H9 (cell line): Measurements from ENCODE around the gene SLC25A48. TPM values are rescaled to one million over a fixed set of nuclear protein-coding genes. Genes with fewer than 3 reads are reported as not detected.
A peak's percentile ranks its signal among the peaks of the same experiment; 100 is the strongest.

ENCODE experiments used
- DNase-seq: peaks from one replicate; pipeline ENCODE4 v3.0.0-alpha.2; 2017
- H2AFZ ChIP-seq: one replicate; pipeline ENCODE4 v1.6.1; 2013; ENCODE audit warnings: mild to moderate bottlenecking, low read length, control low read depth, moderate library complexity
- H2AK5ac ChIP-seq: 2 replicates; pipeline ENCODE4 v1.6.1; 2013; ENCODE audit warnings: low read length, control low read depth, mixed read lengths; ENCODE audit not compliant: insufficient read length
- H2BK120ac ChIP-seq: one replicate; pipeline ENCODE4 v1.6.1; 2013; ENCODE audit warnings: low read depth, mild to moderate bottlenecking, low read length, control low read depth, inconsistent platforms; ENCODE audit not compliant: poor library complexity, severe bottlenecking
- H2BK12ac ChIP-seq: 2 replicates; pipeline ENCODE4 v1.6.1; 2013; ENCODE audit warnings: low read length, control low read depth, mixed read lengths, low read depth; ENCODE audit not compliant: insufficient read length
- H2BK15ac ChIP-seq: 2 replicates; pipeline ENCODE4 v1.6.1; 2013; ENCODE audit warnings: low read depth, low read length, control low read depth
- H2BK20ac ChIP-seq: one replicate; pipeline ENCODE4 v1.6.1; 2013; ENCODE audit warnings: low read depth, mild to moderate bottlenecking, low read length, control low read depth, inconsistent platforms; ENCODE audit not compliant: poor library complexity, severe bottlenecking
- H2BK5ac ChIP-seq: 2 replicates; pipeline ENCODE4 v1.6.1; 2013; ENCODE audit warnings: low read length, control low read depth, mixed read lengths; ENCODE audit not compliant: insufficient read length
- H3K14ac ChIP-seq: 2 replicates; pipeline ENCODE4 v1.6.1; 2013; ENCODE audit warnings: low read length, control low read depth; ENCODE audit not compliant: insufficient read depth
- H3K18ac ChIP-seq: 2 replicates; pipeline ENCODE4 v1.6.1; 2013; ENCODE audit warnings: low read depth, mild to moderate bottlenecking, mixed read lengths, low read length, control low read depth; ENCODE audit not compliant: insufficient read length
- H3K23ac ChIP-seq: 2 replicates; pipeline ENCODE4 v1.6.1; 2013; ENCODE audit warnings: low read length, control low read depth, mixed read lengths, low read depth; ENCODE audit not compliant: insufficient read length
- H3K23me2 ChIP-seq: 2 replicates; pipeline ENCODE4 v1.6.1; 2013; ENCODE audit warnings: low read depth, mild to moderate bottlenecking, mixed read lengths, low read length, control low read depth; ENCODE audit not compliant: insufficient read length, poor library complexity, severe bottlenecking
- H3K27ac ChIP-seq: 2 replicates; pipeline ENCODE4 v1.5.1; 2013; ENCODE audit warnings: low read length, control low read depth, mixed read lengths, low read depth; ENCODE audit not compliant: insufficient read length
- H3K27me3 ChIP-seq: 2 replicates; pipeline ENCODE4 v1.6.1; 2013; ENCODE audit warnings: low read length, control low read depth, inconsistent platforms; ENCODE audit not compliant: insufficient read depth
- H3K4ac ChIP-seq: 2 replicates; pipeline ENCODE4 v1.6.1; 2013; ENCODE audit warnings: low read depth, mild to moderate bottlenecking, control low read depth, inconsistent platforms, low read length, moderate library complexity
- H3K4me1 ChIP-seq: 2 replicates; pipeline ENCODE4 v1.6.1; 2013; ENCODE audit warnings: low read length, control low read depth, inconsistent platforms; ENCODE audit not compliant: insufficient read depth
- H3K4me2 ChIP-seq: 2 replicates; pipeline ENCODE4 v1.6.1; 2013; ENCODE audit warnings: low read length, control low read depth, mixed read lengths; ENCODE audit not compliant: insufficient read length, insufficient read depth
- H3K56ac ChIP-seq: 2 replicates; pipeline ENCODE4 v1.6.1; 2013; ENCODE audit warnings: low read depth, mild to moderate bottlenecking, mixed read lengths, low read length, control low read depth; ENCODE audit not compliant: insufficient read length
- H3K79me1 ChIP-seq: 2 replicates; pipeline ENCODE4 v1.6.1; 2013; ENCODE audit warnings: low read depth, mild to moderate bottlenecking, moderate library complexity, low read length, control low read depth, inconsistent platforms; ENCODE audit not compliant: insufficient read depth, poor library complexity, severe bottlenecking
- H3K79me2 ChIP-seq: 2 replicates; pipeline ENCODE4 v1.6.1; 2013; ENCODE audit warnings: low read length, control low read depth, inconsistent platforms; ENCODE audit not compliant: insufficient read depth
- H3K9ac ChIP-seq: 2 replicates; pipeline ENCODE4 v1.6.1; 2013; ENCODE audit warnings: low read length, control low read depth, mixed read lengths; ENCODE audit not compliant: insufficient read length; ENCODE audit errors: extremely low read depth
- H3K9me3 ChIP-seq: one replicate; pipeline ENCODE4 v1.6.1; 2013; ENCODE audit warnings: low read depth, low read length, inconsistent platforms; ENCODE audit not compliant: control insufficient read depth
- H3T11ph ChIP-seq: one replicate; pipeline ENCODE4 v1.6.1; 2013; ENCODE audit warnings: mild to moderate bottlenecking, low read length, control low read depth, inconsistent platforms
- H4K20me1 ChIP-seq: one replicate; pipeline ENCODE4 v1.6.1; 2013; ENCODE audit not compliant: control insufficient read depth, insufficient read length, insufficient read depth
- H4K5ac ChIP-seq: 2 replicates; pipeline ENCODE4 v1.6.1; 2013; ENCODE audit warnings: low read depth, mild to moderate bottlenecking, mixed read lengths, low read length, control low read depth; ENCODE audit not compliant: insufficient read length
- H4K8ac ChIP-seq: replicated peaks from 2 replicates; pipeline ENCODE4 v1.6.1; 2013; ENCODE audit warnings: low read length, control low read depth, mixed read lengths, low read depth; ENCODE audit not compliant: insufficient read length
- H4K91ac ChIP-seq: 2 replicates; pipeline ENCODE4 v1.6.1; 2013; ENCODE audit warnings: low read depth, mild to moderate bottlenecking, moderate library complexity, mixed read lengths, low read length, control low read depth; ENCODE audit not compliant: insufficient read length
- H3K27ac Mint-ChIP-seq, 3 experiments: 2 replicates in 2 of 3; 3 replicates in 1 of 3; pipeline ENCODE4 v1.8.0; 2020 to 2021; ENCODE audit warnings: mixed read lengths in 3 of 3, mild to moderate bottlenecking in 1 of 3, moderate library complexity in 1 of 3
- H3K27me3 Mint-ChIP-seq: 2 replicates; pipeline ENCODE4 v1.8.0; 2021; ENCODE audit warnings: low read depth, mild to moderate bottlenecking, moderate library complexity, mixed read lengths
- H3K36me3 Mint-ChIP-seq, 3 experiments: 2 replicates in 2 of 3; 3 replicates in 1 of 3; pipeline ENCODE4 v1.8.0; 2020 to 2021; ENCODE audit warnings: low read depth in 3 of 3, mixed read lengths in 3 of 3; ENCODE audit not compliant: insufficient read depth in 1 of 3
- H3K4me1 Mint-ChIP-seq, 2 experiments: 2 replicates each; pipeline ENCODE4 v1.8.0; 2020; ENCODE audit warnings: mixed read lengths in 2 of 2
- H3K4me3 Mint-ChIP-seq, 2 experiments: 2 replicates in 1 of 2; 3 replicates in 1 of 2; pipeline ENCODE4 v1.8.0; 2020 to 2021; ENCODE audit warnings: mild to moderate bottlenecking in 2 of 2, mixed read lengths in 2 of 2, moderate library complexity in 1 of 2
- H3K9me3 Mint-ChIP-seq, 2 experiments: 2 replicates in 1 of 2; 3 replicates in 1 of 2; pipeline ENCODE4 v1.8.0; 2020; ENCODE audit warnings: mild to moderate bottlenecking in 2 of 2, mixed read lengths in 2 of 2, moderate library complexity in 1 of 2
- WGBS: extraction: QIAGEN DNeasy Blood & Tissue Kit; methylation state at CpG from one replicate; pipeline ENCODE4 v1.1.7; 2013; ENCODE audit warnings: missing lambda C conversion rate, low lambda C conversion rate, mixed read lengths; ENCODE audit not compliant: insufficient read length; ENCODE audit errors: extremely low coverage; 5-methylcytosine and 5-hydroxymethylcytosine counted together
- total RNA-seq: library from RNA; stranded (reverse); gene quantifications from 2 replicates; pipeline ENCODE4 v1.2.1, GENCODE V29; 2021
- TF ChIP-seq, protein P1 (sequence below): fragments of 200-600 bp; sonication (generic); conservative IDR thresholded peaks from 3 replicates; pipeline ENCODE4 v1.8.0; 2021; ENCODE audit warnings: antibody characterized with exemption, mild to moderate bottlenecking

SLC25A48 gene
- total RNA-seq, 1 experiment from 2014 or later, result 0.66 TPM

- Histone ChIP-seq H4K8ac (no peak overlapping the region), H2BK20ac (no peak overlapping the region), H3K56ac (no peak overlapping the region), H3K4me1 (peaks cover 4% of the 10 kb centered on the region; the same call in 1 of the 2 replicates), H3K9ac (no peak overlapping the region), H3K18ac (no peak overlapping the region), H3K27me3 (no peaks in the 10 kb centered on the region; the same call in 1 of the 2 replicates), H3K9me3 (no peaks in the 10 kb centered on the region), H3T11ph (no peak overlapping the region), H4K20me1 (no peaks in the 10 kb centered on the region), H3K27ac (no peak overlapping the region), H3K23ac (no peak overlapping the region), H2AK5ac (no peak overlapping the region), H3K4me2 (no peak overlapping the region), H2BK15ac (no peak overlapping the region), H2BK12ac (no peak overlapping the region), H4K5ac (no peak overlapping the region), H2BK120ac (no peak overlapping the region), H2AFZ (no peak overlapping the region), H3K79me1 (no peaks in the 10 kb centered on the region), H2BK5ac (no peak overlapping the region), H4K91ac (no peak overlapping the region), H3K23me2 (no peaks in the 10 kb centered on the region), H3K14ac (no peak overlapping the region), H3K79me2 (no peaks in the 10 kb centered on the region), H3K4ac (no peak overlapping the region)
- Mint-ChIP-seq H3K9me3 (peaks cover 0 to 4% of the 10 kb centered on the region in 2 experiments; a peak in 1 of 5 replicates), H3K27me3 (peaks cover 16% of the 10 kb centered on the region), H3K4me1 (peaks cover 25 to 27% of the 10 kb centered on the region in 2 experiments), H3K27ac (peak overlapping the region in 1 of 3 experiments; percentile 68; a peak in 1 of 7 replicates), H3K4me3 (no peak overlapping the region), H3K36me3 (no peaks in the 10 kb centered on the region)
- DNase-seq, result no peak
- WGBS, result no CpG with 5 or more reads among the region's 1 CpG
- TF ChIP-seq, protein P1, sequence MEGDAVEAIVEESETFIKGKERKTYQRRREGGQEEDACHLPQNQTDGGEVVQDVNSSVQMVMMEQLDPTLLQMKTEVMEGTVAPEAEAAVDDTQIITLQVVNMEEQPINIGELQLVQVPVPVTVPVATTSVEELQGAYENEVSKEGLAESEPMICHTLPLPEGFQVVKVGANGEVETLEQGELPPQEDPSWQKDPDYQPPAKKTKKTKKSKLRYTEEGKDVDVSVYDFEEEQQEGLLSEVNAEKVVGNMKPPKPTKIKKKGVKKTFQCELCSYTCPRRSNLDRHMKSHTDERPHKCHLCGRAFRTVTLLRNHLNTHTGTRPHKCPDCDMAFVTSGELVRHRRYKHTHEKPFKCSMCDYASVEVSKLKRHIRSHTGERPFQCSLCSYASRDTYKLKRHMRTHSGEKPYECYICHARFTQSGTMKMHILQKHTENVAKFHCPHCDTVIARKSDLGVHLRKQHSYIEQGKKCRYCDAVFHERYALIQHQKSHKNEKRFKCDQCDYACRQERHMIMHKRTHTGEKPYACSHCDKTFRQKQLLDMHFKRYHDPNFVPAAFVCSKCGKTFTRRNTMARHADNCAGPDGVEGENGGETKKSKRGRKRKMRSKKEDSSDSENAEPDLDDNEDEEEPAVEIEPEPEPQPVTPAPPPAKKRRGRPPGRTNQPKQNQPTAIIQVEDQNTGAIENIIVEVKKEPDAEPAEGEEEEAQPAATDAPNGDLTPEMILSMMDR, result no peak
Measured at GRCh38 chr5:135823881-135824280, 10.6 kb upstream of the SLC25A48 start.
